K562 (cell line): Measurements from ENCODE around the gene LY6G6F. TPM values are rescaled to one million over a fixed set of nuclear protein-coding genes. Genes with fewer than 3 reads are reported as not detected.

Source experiments
- ASH1L ChIP-seq: fragments of 450-650 bp; IDR thresholded peaks from 2 replicates; pipeline ENCODE4 v1.6.1; 2018; ENCODE audit warnings: borderline replicate concordance, mild to moderate bottlenecking, low read depth; ENCODE audit not compliant: partially characterized antibody
- EZH2 ChIP-seq: IDR thresholded peaks from 2 replicates; pipeline ENCODE4 v1.6.1; 2012; ENCODE audit warnings: low read depth, mild to moderate bottlenecking, inconsistent platforms, low read length, borderline replicate concordance
- GABPB1 ChIP-seq: sonication (generic); formaldehyde crosslinking; IDR thresholded peaks from 2 replicates; pipeline ENCODE4 v1.8.0; 2022; ENCODE audit warnings: mild to moderate bottlenecking, missing genetic modification reagents
- HDAC6 ChIP-seq: IDR thresholded peaks from 2 replicates; pipeline ENCODE4 v1.6.1; 2012; ENCODE audit warnings: low read depth, mild to moderate bottlenecking, control low read depth, inconsistent platforms, low read length, moderate library complexity
- MXI1 ChIP-seq: IDR thresholded peaks from 2 replicates; pipeline ENCODE4 v1.6.1; 2011; ENCODE audit warnings: low read depth, mild to moderate bottlenecking, improper control_type of control experiment, low read length
- NFIC ChIP-seq: fragments of 450-650 bp; IDR thresholded peaks from 2 replicates; pipeline ENCODE4 v1.6.1; 2017; ENCODE audit warnings: mild to moderate bottlenecking, inconsistent platforms
- PCBP1 ChIP-seq: fragments of 200-400 bp; formaldehyde crosslinking; IDR thresholded peaks from 2 replicates; pipeline ENCODE4 v1.6.1; 2018; ENCODE audit warnings: mild to moderate bottlenecking, low read depth, low read length; ENCODE audit not compliant: poor library complexity, severe bottlenecking
- SOX6 ChIP-seq: fragments of 450-650 bp; IDR thresholded peaks from 2 replicates; pipeline ENCODE4 v1.6.1; 2014; ENCODE audit warnings: mild to moderate bottlenecking
- ZNF232 ChIP-seq: sonication (generic); formaldehyde crosslinking; IDR thresholded peaks from 2 replicates; pipeline ENCODE4 v1.8.0; 2022; ENCODE audit warnings: mild to moderate bottlenecking, missing genetic modification reagents
- ZNF695 ChIP-seq: fragments of 450-650 bp; formaldehyde crosslinking; IDR thresholded peaks from 2 replicates; pipeline ENCODE4 v1.4.0; 2020; ENCODE audit warnings: mild to moderate bottlenecking, moderate library complexity
- ZNF707 ChIP-seq: fragments of 250-450 bp; sonication (Bioruptor Pico); conservative IDR thresholded peaks from 2 replicates; pipeline ENCODE4 v1.8.0; 2022; ENCODE audit warnings: inconsistent platforms, mild to moderate bottlenecking, moderate library complexity
- polyA plus RNA-seq, 8 experiments: library from polyadenylated mRNA; depleted of rRNA in 4 of 8; stranded (reverse) in 5 of 8; unstranded in 3 of 8; fragments of >200 nt; fragmentation: Nextera tagmentation in 2 of 8; fragmentation: Illumina TruSeq in 1 of 8; extraction: Ambion mirVana in 2 of 8; extraction: Trizol in 1 of 8; gene quantifications; 2 replicates each; pipeline versions ENCODE4 v1.2.1 to v1.2.3, GENCODE V29; 2011 to 2014; ENCODE audit warnings: inconsistent platforms in 1 of 8, missing spikeins in 1 of 8
- total RNA-seq, 7 experiments: library from RNA; depleted of rRNA in 6 of 7; stranded (reverse); fragments of >200 nt in 6 of 7; fragmentation: Illumina TruSeq in 2 of 7; extraction: Trizol in 2 of 7; gene quantifications; 2 replicates each; pipeline versions ENCODE4 v1.2.1 to v1.2.3, GENCODE V29; 2011 to 2021; ENCODE audit warnings: low replicate concordance in 1 of 7
- TF ChIP-seq, protein P1 (sequence below): fragments of 450-650 bp; IDR thresholded peaks from 2 replicates; pipeline ENCODE4 v1.6.1; 2016; ENCODE audit warnings: mild to moderate bottlenecking, moderate library complexity
- TF ChIP-seq, protein P2 (sequence below): fragments of 250-450 bp; sonication (Bioruptor Pico); IDR thresholded peaks from 2 replicates; pipeline ENCODE4 v1.4.0; 2020; ENCODE audit warnings: mild to moderate bottlenecking

LY6G6F gene
- total and polyA plus RNA-seq, 9 of the 15 experiments (the other 6 are each of a cell fraction or from before 2014, with no cell fraction given), result 0.14 to 0.50 (median 0.28) TPM; not detected in 2

DNA sequence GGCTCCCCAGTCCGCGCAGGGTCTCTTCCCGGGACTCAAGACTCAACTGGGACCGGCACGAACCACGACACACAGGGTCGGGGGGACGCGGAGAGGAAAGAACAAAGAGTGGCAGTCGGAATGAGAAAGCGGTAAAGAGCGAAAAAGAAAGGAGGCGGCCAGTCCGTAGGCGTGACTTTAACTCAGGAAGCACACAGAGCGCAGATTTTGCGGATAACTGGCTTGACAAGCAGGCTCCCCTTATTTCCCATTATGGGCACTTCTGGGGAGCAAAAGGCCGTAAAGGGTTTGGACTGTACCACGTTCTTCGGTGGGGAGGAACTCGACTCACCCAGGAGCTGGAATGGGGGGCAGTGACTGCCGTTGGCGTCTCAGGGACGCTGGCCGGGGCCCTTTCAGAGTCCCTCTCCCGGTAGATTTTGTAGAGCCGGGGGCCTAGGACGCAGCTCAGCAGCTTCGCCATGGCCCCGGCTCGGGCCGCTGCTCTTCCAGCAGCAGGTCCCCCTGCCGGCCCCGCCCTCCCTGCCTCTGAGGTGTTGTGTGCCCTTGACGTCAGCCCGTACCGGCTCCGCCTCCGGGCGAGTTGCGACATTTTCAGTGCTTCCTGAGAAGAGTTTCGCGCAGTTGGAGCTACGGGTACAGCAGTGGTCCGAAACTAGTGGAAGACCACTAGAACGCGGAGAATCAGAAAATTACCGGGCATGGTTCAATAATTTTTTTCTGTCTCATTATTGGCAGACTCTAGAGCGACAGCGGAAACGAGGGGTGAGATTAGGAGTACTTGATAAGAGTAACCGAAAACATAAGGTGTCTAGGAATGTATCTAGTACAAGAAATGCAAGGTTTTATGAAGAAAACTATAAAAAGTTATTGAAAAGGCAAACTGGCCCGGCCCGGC is 3.6 kb upstream of the LY6G6F start, which contains the start of gene ABHD16A (continued):
- TF ChIP-seq, protein P1, sequence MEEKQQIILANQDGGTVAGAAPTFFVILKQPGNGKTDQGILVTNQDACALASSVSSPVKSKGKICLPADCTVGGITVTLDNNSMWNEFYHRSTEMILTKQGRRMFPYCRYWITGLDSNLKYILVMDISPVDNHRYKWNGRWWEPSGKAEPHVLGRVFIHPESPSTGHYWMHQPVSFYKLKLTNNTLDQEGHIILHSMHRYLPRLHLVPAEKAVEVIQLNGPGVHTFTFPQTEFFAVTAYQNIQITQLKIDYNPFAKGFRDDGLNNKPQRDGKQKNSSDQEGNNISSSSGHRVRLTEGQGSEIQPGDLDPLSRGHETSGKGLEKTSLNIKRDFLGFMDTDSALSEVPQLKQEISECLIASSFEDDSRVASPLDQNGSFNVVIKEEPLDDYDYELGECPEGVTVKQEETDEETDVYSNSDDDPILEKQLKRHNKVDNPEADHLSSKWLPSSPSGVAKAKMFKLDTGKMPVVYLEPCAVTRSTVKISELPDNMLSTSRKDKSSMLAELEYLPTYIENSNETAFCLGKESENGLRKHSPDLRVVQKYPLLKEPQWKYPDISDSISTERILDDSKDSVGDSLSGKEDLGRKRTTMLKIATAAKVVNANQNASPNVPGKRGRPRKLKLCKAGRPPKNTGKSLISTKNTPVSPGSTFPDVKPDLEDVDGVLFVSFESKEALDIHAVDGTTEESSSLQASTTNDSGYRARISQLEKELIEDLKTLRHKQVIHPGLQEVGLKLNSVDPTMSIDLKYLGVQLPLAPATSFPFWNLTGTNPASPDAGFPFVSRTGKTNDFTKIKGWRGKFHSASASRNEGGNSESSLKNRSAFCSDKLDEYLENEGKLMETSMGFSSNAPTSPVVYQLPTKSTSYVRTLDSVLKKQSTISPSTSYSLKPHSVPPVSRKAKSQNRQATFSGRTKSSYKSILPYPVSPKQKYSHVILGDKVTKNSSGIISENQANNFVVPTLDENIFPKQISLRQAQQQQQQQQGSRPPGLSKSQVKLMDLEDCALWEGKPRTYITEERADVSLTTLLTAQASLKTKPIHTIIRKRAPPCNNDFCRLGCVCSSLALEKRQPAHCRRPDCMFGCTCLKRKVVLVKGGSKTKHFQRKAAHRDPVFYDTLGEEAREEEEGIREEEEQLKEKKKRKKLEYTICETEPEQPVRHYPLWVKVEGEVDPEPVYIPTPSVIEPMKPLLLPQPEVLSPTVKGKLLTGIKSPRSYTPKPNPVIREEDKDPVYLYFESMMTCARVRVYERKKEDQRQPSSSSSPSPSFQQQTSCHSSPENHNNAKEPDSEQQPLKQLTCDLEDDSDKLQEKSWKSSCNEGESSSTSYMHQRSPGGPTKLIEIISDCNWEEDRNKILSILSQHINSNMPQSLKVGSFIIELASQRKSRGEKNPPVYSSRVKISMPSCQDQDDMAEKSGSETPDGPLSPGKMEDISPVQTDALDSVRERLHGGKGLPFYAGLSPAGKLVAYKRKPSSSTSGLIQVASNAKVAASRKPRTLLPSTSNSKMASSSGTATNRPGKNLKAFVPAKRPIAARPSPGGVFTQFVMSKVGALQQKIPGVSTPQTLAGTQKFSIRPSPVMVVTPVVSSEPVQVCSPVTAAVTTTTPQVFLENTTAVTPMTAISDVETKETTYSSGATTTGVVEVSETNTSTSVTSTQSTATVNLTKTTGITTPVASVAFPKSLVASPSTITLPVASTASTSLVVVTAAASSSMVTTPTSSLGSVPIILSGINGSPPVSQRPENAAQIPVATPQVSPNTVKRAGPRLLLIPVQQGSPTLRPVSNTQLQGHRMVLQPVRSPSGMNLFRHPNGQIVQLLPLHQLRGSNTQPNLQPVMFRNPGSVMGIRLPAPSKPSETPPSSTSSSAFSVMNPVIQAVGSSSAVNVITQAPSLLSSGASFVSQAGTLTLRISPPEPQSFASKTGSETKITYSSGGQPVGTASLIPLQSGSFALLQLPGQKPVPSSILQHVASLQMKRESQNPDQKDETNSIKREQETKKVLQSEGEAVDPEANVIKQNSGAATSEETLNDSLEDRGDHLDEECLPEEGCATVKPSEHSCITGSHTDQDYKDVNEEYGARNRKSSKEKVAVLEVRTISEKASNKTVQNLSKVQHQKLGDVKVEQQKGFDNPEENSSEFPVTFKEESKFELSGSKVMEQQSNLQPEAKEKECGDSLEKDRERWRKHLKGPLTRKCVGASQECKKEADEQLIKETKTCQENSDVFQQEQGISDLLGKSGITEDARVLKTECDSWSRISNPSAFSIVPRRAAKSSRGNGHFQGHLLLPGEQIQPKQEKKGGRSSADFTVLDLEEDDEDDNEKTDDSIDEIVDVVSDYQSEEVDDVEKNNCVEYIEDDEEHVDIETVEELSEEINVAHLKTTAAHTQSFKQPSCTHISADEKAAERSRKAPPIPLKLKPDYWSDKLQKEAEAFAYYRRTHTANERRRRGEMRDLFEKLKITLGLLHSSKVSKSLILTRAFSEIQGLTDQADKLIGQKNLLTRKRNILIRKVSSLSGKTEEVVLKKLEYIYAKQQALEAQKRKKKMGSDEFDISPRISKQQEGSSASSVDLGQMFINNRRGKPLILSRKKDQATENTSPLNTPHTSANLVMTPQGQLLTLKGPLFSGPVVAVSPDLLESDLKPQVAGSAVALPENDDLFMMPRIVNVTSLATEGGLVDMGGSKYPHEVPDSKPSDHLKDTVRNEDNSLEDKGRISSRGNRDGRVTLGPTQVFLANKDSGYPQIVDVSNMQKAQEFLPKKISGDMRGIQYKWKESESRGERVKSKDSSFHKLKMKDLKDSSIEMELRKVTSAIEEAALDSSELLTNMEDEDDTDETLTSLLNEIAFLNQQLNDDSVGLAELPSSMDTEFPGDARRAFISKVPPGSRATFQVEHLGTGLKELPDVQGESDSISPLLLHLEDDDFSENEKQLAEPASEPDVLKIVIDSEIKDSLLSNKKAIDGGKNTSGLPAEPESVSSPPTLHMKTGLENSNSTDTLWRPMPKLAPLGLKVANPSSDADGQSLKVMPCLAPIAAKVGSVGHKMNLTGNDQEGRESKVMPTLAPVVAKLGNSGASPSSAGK, result no peak; the same call in 1 of the 2 replicates
- peak; percentile 81 for TF ChIP-seq GABPB1
- TF ChIP-seq, protein P2, sequence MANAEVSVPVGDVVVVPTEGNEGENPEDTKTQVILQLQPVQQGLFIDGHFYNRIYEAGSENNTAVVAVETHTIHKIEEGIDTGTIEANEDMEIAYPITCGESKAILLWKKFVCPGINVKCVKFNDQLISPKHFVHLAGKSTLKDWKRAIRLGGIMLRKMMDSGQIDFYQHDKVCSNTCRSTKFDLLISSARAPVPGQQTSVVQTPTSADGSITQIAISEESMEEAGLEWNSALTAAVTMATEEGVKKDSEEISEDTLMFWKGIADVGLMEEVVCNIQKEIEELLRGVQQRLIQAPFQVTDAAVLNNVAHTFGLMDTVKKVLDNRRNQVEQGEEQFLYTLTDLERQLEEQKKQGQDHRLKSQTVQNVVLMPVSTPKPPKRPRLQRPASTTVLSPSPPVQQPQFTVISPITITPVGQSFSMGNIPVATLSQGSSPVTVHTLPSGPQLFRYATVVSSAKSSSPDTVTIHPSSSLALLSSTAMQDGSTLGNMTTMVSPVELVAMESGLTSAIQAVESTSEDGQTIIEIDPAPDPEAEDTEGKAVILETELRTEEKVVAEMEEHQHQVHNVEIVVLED (CRISPR knock-in tag), result peak; percentile 70
- TF ChIP-seq ZNF695 (CRISPR knock-in tag), result no peak
- peak; percentile 82 for TF ChIP-seq ASH1L
- peak; percentile 52; the same call in 1 of the 2 replicates for TF ChIP-seq SOX6
- TF ChIP-seq ZNF232 (CRISPR knock-in tag), result peak; percentile 30; the same call in 1 of the 2 replicates
- TF ChIP-seq NFIC, result peak; percentile 49; the same call in 1 of the 2 replicates
- TF ChIP-seq ZNF707 (CRISPR knock-in tag), result 0 out of 2 replicates have a peak, but pooled peaks have one; percentile 24
- peak; percentile 97 for TF ChIP-seq MXI1
- TF ChIP-seq HDAC6, result no peak
- peak; percentile 19 for TF ChIP-seq PCBP1
- no peak for TF ChIP-seq EZH2
